Dermis microvascular lymphatic vessel endothelial cell (primary cell): ENCODE results near the gene CPNE1. TPM values are rescaled to one million over a fixed set of nuclear protein-coding genes. Genes with fewer than 3 reads are reported as not detected.

ENCODE experiments used
- DNase-seq, 2 donors: peaks; one replicate each; pipeline versions ENCODE4 v3.0.0 to v3.0.0-alpha.2; 2010; ENCODE audit warnings: low read depth in 2 of 2
- total RNA-seq: library from RNA; depleted of rRNA; stranded (reverse); fragments of >200 nt; gene quantifications from 2 replicates; pipeline ENCODE4 v1.2.1, GENCODE V29; 2014

The CPNE1 gene
- total RNA-seq, 1 donor from 2014 or later, result 145 TPM

- DNase-seq, result no peak
Measured at GRCh38 chr20:35620818-35621559, 43.7 kb downstream of the CPNE1 start.

- peak in 1 of 2 donors; percentile 86 for DNase-seq
Measured at GRCh38 chr20:35619196-35620095, 45.3 kb downstream of the CPNE1 start.

- DNase-seq, result peak in 1 of 2 donors; percentile 18
Measured at GRCh38 chr20:35618263-35619131, 46.2 kb downstream of the CPNE1 start.

GRCh38 chr20:35617397-35618262 is 47.1 kb downstream of the CPNE1 start:
- peak in 1 of 2 donors; percentile 72 for DNase-seq

- peak; percentile 86 to 99 for DNase-seq
Measured at GRCh38 chr20:35616465-35617396, 48.0 kb downstream of the CPNE1 start.

- peak in 1 of 2 donors; percentile 100 for DNase-seq
Measured at GRCh38 chr20:35615667-35616464, 48.8 kb downstream of the CPNE1 start, which contains the start of gene SPAG4. SPAG4 (plus strand) TSS chr20:35615829; CDS start chr20:35616004, 175 bp downstream.

- no peak for DNase-seq
Measured at GRCh38 chr20:35611482-35611881, 53.2 kb downstream of the CPNE1 start.

- DNase-seq, result no peak
Measured at GRCh38 chr20:35610833-35611427, 53.8 kb downstream of the CPNE1 start.

GRCh38 chr20:35607003-35607735 is 57.5 kb downstream of the CPNE1 start:
- DNase-seq, result no peak

- no peak for DNase-seq
Measured at GRCh38 chr20:35606127-35606526, 58.6 kb downstream of the CPNE1 start.

- peak in 1 of 2 donors; percentile 39 for DNase-seq
Measured at GRCh38 chr20:35604449-35604747, 60.3 kb downstream of the CPNE1 start.

GRCh38 chr20:35603695-35604448 is 60.8 kb downstream of the CPNE1 start:
- DNase-seq, result no peak

- DNase-seq, result no peak
Measured at GRCh38 chr20:35602851-35603495, 61.7 kb downstream of the CPNE1 start.

- DNase-seq, result no peak
Measured at GRCh38 chr20:35601990-35602389, 62.7 kb downstream of the CPNE1 start.

- peak in 1 of 2 donors; percentile 78 for DNase-seq
Measured at GRCh38 chr20:35600993-35601973, 63.4 kb downstream of the CPNE1 start.
